IMR-90 (cell line): ENCODE measurements around the gene MIEF2. TPM values are rescaled to one million over a fixed set of nuclear protein-coding genes. Genes with fewer than 3 reads are reported as not detected.

Experiments
- ATAC-seq: fragments of 200-7000 bp; cut with Tn5 transposase; 2 replicates; pipeline ENCODE4 v1.9.1; 2020; ENCODE audit warnings: low read depth, mild to moderate bottlenecking, moderate library complexity
- BruUV-seq: library from RNA; stranded (reverse); fragments of 400-500 nt; replicated peaks from 2 replicates; lab custom pipeline; 2021; lab: Mats Ljungman, UMichigan
- CTCF ChIA-PET: fragments of 300-600 bp; formaldehyde crosslinking; extraction: SDS; loops from one replicate; lab custom pipeline; 2021; ENCODE audit warnings: antibody characterized with exemption; lab: Yijun Ruan, JAX
- POLR2A ChIA-PET: fragments of 300-600 bp; sonication (Branson Sonifier 250); formaldehyde crosslinking; loops from one replicate; lab custom pipeline; 2022; ENCODE audit warnings: antibody characterized with exemption; ENCODE audit not compliant: unreplicated experiment; lab: Charles Lee
- DNase-seq: peaks from one replicate; pipeline ENCODE4 v3.0.0; 2013
- H2AFZ ChIP-seq: replicated peaks from 2 replicates; pipeline ENCODE3; 2013; ENCODE audit warnings: low read length, mild to moderate bottlenecking; ENCODE audit not compliant: poor library complexity
- H2AK5ac ChIP-seq: 2 replicates; pipeline ENCODE4 v1.6.1; 2013; ENCODE audit warnings: low read depth, low read length, inconsistent platforms
- H2AK9ac ChIP-seq: replicated peaks from 2 replicates; pipeline ENCODE3; 2013; ENCODE audit warnings: mild to moderate bottlenecking, low read depth, low read length, moderate library complexity; ENCODE audit not compliant: poor library complexity
- H2BK120ac ChIP-seq: 2 replicates; pipeline ENCODE4 v1.6.1; 2013; ENCODE audit warnings: low read depth, low read length, inconsistent platforms
- H2BK15ac ChIP-seq: 3 replicates; pipeline ENCODE4 v1.6.1; 2013; ENCODE audit warnings: low read depth, low read length, inconsistent platforms
- H2BK20ac ChIP-seq: 2 replicates; pipeline ENCODE4 v1.6.1; 2013; ENCODE audit warnings: low read depth, mild to moderate bottlenecking, inconsistent platforms, low read length, moderate library complexity
- H2BK5ac ChIP-seq: 2 replicates; pipeline ENCODE4 v1.6.1; 2013; ENCODE audit warnings: mild to moderate bottlenecking, low read depth, low read length, inconsistent platforms; ENCODE audit not compliant: poor library complexity, severe bottlenecking
- H3K14ac ChIP-seq: replicated peaks from 2 replicates; pipeline ENCODE4 v1.6.1; 2013; ENCODE audit warnings: low read depth, low read length, inconsistent platforms
- H3K18ac ChIP-seq: 2 replicates; pipeline ENCODE4 v1.6.1; 2013; ENCODE audit warnings: low read depth, low read length, control low read depth
- H3K23ac ChIP-seq: 2 replicates; pipeline ENCODE4 v1.6.1; 2013; ENCODE audit warnings: low read depth, low read length, inconsistent platforms
- H3K27ac ChIP-seq: 2 replicates; pipeline ENCODE4 v1.5.1; 2013; ENCODE audit warnings: mild to moderate bottlenecking, control low read depth, low read length; ENCODE audit not compliant: insufficient read depth
- H3K27me3 ChIP-seq: 2 replicates; pipeline ENCODE4 v1.6.1; 2013; ENCODE audit warnings: low read length; ENCODE audit not compliant: control insufficient read depth, insufficient read depth
- H3K36me3 ChIP-seq: 2 replicates; pipeline ENCODE4 v1.6.1; 2013; ENCODE audit warnings: low read length, mixed read lengths; ENCODE audit not compliant: control insufficient read depth, insufficient read depth
- H3K4ac ChIP-seq: 2 replicates; pipeline ENCODE4 v1.6.1; 2013; ENCODE audit warnings: low read depth, low read length, inconsistent platforms
- H3K4me1 ChIP-seq: 2 replicates; pipeline ENCODE4 v1.6.1; 2013; ENCODE audit warnings: low read length, mixed read lengths; ENCODE audit not compliant: control insufficient read depth, insufficient read depth
- H3K4me2 ChIP-seq: 2 replicates; pipeline ENCODE4 v1.6.1; 2013; ENCODE audit warnings: low read depth, mild to moderate bottlenecking, control low read depth, low read length, moderate library complexity
- H3K4me3 ChIP-seq: 2 replicates; pipeline ENCODE4 v1.5.1; 2013; ENCODE audit warnings: low read depth, mild to moderate bottlenecking, control low read depth, low read length, moderate library complexity; ENCODE audit not compliant: insufficient read depth
- H3K56ac ChIP-seq: 2 replicates; pipeline ENCODE4 v1.6.1; 2013; ENCODE audit warnings: low read length, inconsistent platforms; ENCODE audit not compliant: insufficient read depth; ENCODE audit errors: extremely low read depth
- H3K79me1 ChIP-seq, 2 experiments: 2 replicates each; pipeline ENCODE4 v1.6.1; 2013; ENCODE audit warnings: low read length in 2 of 2, inconsistent platforms in 1 of 2, low read depth in 1 of 2
- H3K9ac ChIP-seq: 2 replicates; pipeline ENCODE4 v1.6.1; 2013; ENCODE audit warnings: low read depth, low read length, control low read depth
- H3K9me1 ChIP-seq: 2 replicates; pipeline ENCODE4 v1.6.1; 2013; ENCODE audit warnings: low read length, inconsistent platforms; ENCODE audit not compliant: insufficient read depth
- H3K9me3 ChIP-seq: 2 replicates; pipeline ENCODE4 v1.6.1; 2013; ENCODE audit warnings: low read length; ENCODE audit not compliant: control insufficient read depth, insufficient read depth
- H4K20me1 ChIP-seq: 2 replicates; pipeline ENCODE4 v1.6.1; 2013; ENCODE audit warnings: low read length, inconsistent platforms; ENCODE audit not compliant: insufficient read depth
- H4K5ac ChIP-seq: 2 replicates; pipeline ENCODE4 v1.6.1; 2013; ENCODE audit warnings: mild to moderate bottlenecking, low read depth, low read length, control low read depth
- H4K8ac ChIP-seq, 2 experiments: 2 replicates each; pipeline ENCODE4 v1.6.1; 2013; ENCODE audit warnings: low read depth in 2 of 2, low read length in 2 of 2, control low read depth in 1 of 2, inconsistent platforms in 1 of 2
- H4K91ac ChIP-seq: 2 replicates; pipeline ENCODE4 v1.6.1; 2013; ENCODE audit warnings: low read depth, low read length, inconsistent platforms; ENCODE audit not compliant: insufficient read depth
- RAD21 ChIP-seq: IDR thresholded peaks from 2 replicates; pipeline ENCODE4 v1.6.1; 2012; ENCODE audit warnings: low read length, improper control_type of control experiment
- WGBS, 2 experiments: methylation state at CpG; one replicate each; pipeline versions ENCODE4 v1.1.5 to v1.1.7; 2013; ENCODE audit warnings: missing lambda C conversion rate in 2 of 2; ENCODE audit not compliant: insufficient read length in 1 of 2; ENCODE audit errors: extremely low coverage in 2 of 2; 5-methylcytosine and 5-hydroxymethylcytosine counted together
- dilution Hi-C: fragments of 300-500 bp; cut with HindIII; formaldehyde crosslinking; loops from one replicate; pipeline ENCODE4 v1.14.3; 2018; ENCODE audit warnings: low sequenced_read_pairs; ENCODE audit not compliant: unreplicated experiment
- in situ Hi-C: fragments of 300-500 bp; cut with MboI; formaldehyde crosslinking; loops from 3 replicates; pipeline ENCODE4 v1.14.3; 2019; ENCODE audit warnings: low sequenced_read_pairs, inconsistent platforms, mixed read lengths
- intact Hi-C: fragments of 100-400 bp; cut with micrococcal nuclease; formaldehyde crosslinking; loops from 2 replicates; pipeline ENCODE4 v1.10.0; 2022
- polyA plus RNA-seq, 3 experiments: library from polyadenylated mRNA; depleted of rRNA; stranded (reverse); fragments of >200 nt; gene quantifications; 2 replicates each; pipeline ENCODE4 v1.2.3, GENCODE V29; 2012; ENCODE audit warnings: low replicate concordance in 1 of 3
- total RNA-seq: library from RNA; depleted of rRNA; stranded (reverse); fragments of >200 nt; gene quantifications from 2 replicates; pipeline ENCODE4 v1.2.3, GENCODE V29; 2012

The MIEF2 gene
- total and polyA plus RNA-seq, 2 of the 4 experiments (the other 2 are of a cell fraction): 9.1 to 26.6 TPM

GRCh38 chr17:18263885-18264682 lies 3.6 kb downstream of the MIEF2 start:
- no peak for ATAC-seq
- intact Hi-C loops: no loop called here

More at GRCh38 chr17:18263885-18264682, 3.6 kb downstream of the MIEF2 start:
- Histone ChIP-seq H3K79me1 (peaks cover 13 to 60% of the 10 kb centered on the region in 2 experiments), H3K27ac (no peak overlapping the region), H4K20me1 (0 out of 2 replicates have a peak, but pooled peaks cover 3% of the 10 kb centered on the region), H3K9ac (no peak overlapping the region), H2BK120ac (no peak overlapping the region), H3K23ac (no peak overlapping the region), H3K56ac (no peak overlapping the region), H2AK9ac (no peak overlapping the region), H2AFZ (no peak overlapping the region), H3K4me2 (no peak overlapping the region), H4K5ac (no peak overlapping the region), H3K27me3 (no peaks in the 10 kb centered on the region), H3K14ac (no peak overlapping the region), H3K4me1 (peaks cover 22% of the 10 kb centered on the region), H3K9me3 (no peaks in the 10 kb centered on the region), H4K91ac (no peak overlapping the region), H3K18ac (no peak overlapping the region), H2BK15ac (no peak overlapping the region), H2AK5ac (no peak overlapping the region), H3K36me3 (peaks cover 26% of the 10 kb centered on the region), H2BK5ac (no peak overlapping the region), H3K9me1 (peaks cover 29% of the 10 kb centered on the region), H3K4ac (no peak overlapping the region), H4K8ac (no peak overlapping the region), H2BK20ac (no peak overlapping the region), H3K4me3 (no peak overlapping the region)
- no TSS peak for BruUV-seq
- in situ Hi-C loops (no loop called here), dilution Hi-C loops (no loop called here)
- ChIA-PET POLR2A (no interaction called here), CTCF (no interaction called here)
- no peak for TF ChIP-seq RAD21
- WGBS, 2 experiments: 95% methylated on average over 49 of the region's 50 CpGs; no CpG with 5 or more reads in 1 of the 2 experiments
- no peak for DNase-seq
